ENCODE measurements around the gene PLCL1.
"Not testable (repeated sequence)": the region's sequence is repeated elsewhere in the genome, so short reads cannot be mapped to it uniquely, and the experiment has no call there.

Gene PLCL1

DNA sequence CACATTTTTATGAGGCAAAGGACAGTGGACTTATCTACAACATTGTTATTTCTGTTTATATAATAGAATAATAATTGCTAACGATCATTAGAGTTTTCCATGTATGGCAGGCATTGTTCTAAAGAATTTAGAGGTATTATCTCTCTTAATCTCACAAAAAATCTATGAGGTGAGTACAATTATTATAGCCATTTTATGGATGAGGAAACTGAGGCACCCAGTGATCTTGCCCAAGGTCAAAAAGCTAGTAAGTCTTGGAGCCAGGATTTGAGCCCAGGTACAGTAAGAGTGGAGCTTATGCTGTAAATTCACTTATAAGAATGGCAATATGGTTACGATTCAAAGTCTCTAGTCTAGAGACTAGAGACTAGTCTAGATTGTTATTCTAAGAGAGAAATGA is 331.7 kb downstream of the PLCL1 start:
- no peak for DNase-seq

DNA sequence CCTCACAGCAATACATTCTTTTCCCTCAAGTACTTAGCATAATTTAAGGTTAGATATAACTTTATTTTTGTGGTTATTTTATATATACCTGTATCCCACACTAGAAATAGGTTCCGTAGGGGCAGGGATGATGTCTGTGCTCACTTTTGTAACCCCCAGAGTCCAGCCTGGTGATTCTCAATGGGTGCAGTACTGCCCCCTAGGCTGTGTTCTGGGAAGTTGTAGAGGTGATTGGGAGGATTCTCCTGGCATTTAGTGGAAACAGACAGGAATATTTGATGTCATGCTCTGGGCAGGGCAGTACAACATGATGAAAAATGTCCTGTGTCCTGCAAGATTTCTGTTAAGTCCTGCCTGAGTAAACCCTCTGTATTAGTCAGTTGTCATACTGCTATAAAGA is 333.3 kb downstream of the PLCL1 start:
- no peak for DNase-seq

DNA sequence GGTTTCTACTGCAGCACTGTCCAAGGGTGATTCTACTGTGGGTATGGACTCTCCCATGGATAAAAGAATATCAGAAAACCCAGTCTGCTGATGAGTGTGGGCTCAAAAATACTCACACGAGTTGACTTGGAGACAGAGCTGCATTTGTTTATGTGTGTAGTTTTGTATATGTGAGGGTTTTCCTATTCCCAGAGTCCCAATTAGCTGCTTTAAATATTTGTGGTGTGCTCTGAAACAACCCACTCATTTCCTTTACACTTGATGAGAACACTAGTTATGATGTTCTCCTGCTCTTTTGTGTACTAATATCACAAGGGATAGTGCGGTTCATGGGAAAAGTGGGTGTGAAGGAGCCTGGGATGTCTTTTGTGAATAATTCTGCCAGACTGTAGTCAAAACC is 337.3 kb downstream of the PLCL1 start:
- no peak for DNase-seq

DNA sequence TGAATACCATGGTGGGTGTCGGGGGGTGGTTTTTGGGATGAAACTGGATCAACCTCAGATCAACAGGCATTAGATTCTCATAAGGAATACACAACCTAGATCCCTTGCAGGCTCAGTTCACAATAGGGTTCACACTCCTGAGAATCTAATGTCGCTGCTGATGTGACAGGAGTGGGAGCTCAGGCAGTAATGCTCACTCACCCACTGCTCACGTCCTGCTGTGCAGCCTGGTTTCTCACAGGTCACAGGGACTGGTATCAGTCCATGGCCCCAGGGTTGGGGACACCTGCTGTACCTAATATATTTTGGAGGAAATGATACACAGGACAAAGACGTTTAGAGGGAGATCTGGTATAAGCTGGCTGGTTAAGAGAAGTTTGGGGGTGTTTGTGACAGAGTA is 338.8 kb downstream of the PLCL1 start:
- DNase-seq = no peak

- no peak for DNase-seq
Observed at GRCh38 chr2:198143793-198144192, 339.4 kb downstream of the PLCL1 start.

- no peak for DNase-seq
Observed at GRCh38 chr2:198144660-198145059, 340.3 kb downstream of the PLCL1 start.

GRCh38 chr2:198146346-198146940 is 342.1 kb downstream of the PLCL1 start:
- no peak for DNase-seq

- DNase-seq = no peak
Observed at GRCh38 chr2:198157314-198157713, 352.9 kb downstream of the PLCL1 start.

- DNase-seq = no peak
Observed at GRCh38 chr2:198161151-198161550, 356.8 kb downstream of the PLCL1 start.

DNA sequence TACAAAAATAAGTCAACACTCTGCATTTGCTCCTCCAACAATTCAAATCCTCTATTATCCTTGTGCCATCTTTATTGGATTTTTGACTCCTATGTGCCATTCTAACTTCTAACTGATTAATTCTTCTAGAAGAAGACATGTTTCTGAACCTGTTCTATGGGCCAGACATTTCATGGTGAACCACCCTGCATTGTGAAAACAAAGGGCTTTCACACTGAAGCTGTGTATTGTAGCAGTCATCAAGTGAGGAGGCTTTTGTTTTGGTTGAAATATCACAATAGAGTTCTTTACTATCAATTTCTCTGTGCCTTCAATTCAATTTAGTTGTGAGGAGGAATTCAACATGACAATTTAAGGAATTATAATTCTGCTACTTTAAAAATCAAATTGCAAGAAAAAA is 357.9 kb downstream of the PLCL1 start:
- no peak for DNase-seq

DNA sequence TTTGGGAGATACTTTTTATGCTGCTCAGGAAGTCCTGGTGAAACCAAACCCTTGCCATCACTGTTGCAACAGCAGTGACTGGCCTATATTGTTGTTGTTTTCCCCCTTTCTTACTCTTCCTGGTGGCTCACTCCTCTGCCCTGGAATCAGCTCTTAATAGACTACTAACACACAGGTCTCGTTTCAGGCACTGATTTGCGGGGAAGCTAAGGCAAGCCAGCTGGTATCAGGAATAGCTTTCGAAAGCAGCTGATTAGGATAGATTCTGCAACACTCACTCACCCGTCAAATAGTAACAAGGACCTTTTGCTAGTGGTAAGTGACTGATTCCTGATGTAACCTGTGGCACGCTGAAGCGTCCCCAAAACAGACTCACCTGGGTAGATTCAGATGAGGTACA is 360.4 kb downstream of the PLCL1 start:
- DNase-seq = no peak

DNA sequence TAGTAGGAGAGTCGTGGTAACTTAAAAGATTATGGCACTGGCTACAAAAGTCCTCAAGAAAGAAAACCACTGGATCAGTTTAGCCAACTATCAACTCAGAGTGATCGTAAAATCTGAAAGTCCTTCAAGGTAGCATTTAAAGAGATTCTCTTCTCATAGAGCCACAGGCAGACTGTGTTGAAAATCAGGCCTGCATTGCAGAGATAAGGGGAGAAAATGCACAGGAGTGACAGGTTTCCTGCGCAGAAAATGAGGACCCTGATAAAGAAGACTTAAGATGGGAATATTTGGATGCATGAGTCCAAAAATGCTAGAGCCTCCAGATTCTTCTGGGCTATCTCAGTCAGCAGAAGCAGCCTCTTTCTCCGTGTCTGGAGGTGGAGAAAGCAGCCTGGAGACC is 360.9 kb downstream of the PLCL1 start:
- no peak for DNase-seq

GRCh38 chr2:198167346-198167745 is 363.0 kb downstream of the PLCL1 start:
- DNase-seq = no peak

DNA sequence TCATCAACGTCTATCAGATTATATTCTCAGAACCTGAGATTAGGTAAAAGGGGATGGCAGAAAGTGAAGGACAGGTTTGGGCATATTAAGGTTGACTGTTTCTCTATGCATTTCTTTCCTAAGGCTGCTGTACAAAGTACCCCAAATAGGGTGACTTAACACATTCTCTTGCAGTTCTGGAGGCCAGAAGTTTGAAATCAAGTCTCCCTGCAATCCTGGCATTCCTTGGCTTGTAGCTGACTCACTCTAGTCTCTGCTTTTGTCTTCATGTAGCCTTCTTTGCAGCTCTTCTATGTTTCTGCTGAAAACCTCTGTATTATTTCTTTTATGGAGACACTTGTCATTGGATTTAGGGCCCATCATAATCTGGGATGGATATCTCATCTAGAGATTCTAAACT is 364.3 kb downstream of the PLCL1 start:
- no peak for DNase-seq

DNA sequence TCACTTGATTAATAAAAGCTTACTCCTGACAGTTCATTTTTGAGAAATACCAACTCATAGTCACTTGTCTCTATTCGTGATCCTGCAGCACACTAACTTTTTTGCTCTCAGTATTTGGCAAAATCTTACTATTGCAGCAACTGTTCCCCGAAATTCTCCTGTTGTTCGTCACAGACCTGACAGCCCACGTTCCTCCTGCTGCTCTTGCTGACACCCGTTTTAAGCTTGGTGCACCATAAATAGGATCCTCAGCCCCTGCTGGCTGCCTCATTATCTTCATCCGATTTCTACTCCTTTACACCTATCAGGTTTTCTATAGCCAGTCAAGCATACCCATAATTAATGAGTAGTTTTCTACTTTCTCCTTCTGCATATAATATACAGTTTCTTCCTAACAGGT is 368.8 kb downstream of the PLCL1 start:
- DNase-seq = no peak

GRCh38 chr2:198173864-198174263 is 369.5 kb downstream of the PLCL1 start:
- DNase-seq = no peak

DNA sequence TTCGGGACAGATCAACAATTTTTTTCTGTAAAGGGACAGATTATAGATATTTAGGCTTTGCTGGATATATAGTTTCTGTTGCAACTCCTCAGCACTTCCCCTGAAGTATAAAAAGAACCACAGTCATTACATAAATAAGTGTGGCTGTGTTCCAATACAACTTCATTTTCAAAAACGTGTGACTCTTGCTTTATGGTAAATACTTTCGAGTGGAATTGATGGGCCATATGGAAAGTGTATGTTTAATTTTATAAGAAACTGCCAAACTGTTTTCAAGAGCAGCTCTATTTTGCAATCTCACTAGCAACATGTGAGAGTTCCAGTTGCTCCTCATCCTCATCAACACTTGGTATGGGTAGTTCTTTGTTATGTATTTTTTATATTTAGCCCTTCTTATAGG is 370.9 kb downstream of the PLCL1 start:
- no peak for DNase-seq

- DNase-seq = no peak
Observed at GRCh38 chr2:198177040-198177439, 372.6 kb downstream of the PLCL1 start.

GRCh38 chr2:198178766-198179165 is 374.4 kb downstream of the PLCL1 start:
- DNase-seq = no peak

GRCh38 chr2:198186257-198186656 is 381.9 kb downstream of the PLCL1 start:
- DNase-seq = no peak

DNA sequence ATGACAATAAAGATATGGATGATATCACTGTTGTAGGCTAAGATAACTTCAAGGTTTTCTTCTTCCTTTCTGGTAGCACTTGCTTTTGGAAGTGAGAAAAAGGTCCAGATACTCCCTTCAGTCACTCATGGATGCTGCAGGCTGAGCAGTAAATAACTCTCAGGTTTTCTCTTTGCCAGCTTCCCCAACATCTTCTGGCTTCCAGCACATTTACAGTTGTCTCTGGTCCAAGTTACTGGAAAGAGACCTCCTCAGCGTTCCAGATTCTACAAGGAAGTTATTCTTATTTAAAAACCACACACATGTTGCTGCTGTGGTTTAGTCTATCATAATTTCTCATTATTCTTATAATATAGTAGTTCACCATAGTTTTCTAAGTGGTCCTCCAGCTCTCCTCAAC is 383.4 kb downstream of the PLCL1 start:
- no peak for DNase-seq

- no peak for DNase-seq
Observed at GRCh38 chr2:198188982-198189381, 384.6 kb downstream of the PLCL1 start.

GRCh38 chr2:198191651-198192050 is 387.3 kb downstream of the PLCL1 start:
- no peak for DNase-seq

DNA sequence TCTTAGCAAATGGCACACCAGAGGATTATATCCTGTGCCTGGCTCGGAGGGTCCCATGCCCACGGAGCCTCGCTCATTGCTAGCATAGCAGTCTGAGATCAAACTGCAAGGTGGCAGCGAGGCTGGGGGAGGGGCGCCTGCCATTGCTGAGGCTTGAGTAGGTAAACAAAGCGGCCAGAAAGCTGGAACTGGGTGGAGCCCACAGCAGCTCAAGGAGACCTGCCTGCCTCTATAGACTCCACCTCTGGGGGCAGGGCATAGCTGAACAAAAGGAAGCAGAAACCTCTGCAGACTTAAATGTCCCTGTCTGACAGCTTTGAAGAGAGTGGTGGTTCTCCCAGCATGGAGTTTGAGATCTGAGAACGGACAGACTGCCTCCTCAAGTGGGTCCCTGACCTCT is 392.2 kb downstream of the PLCL1 start:
- DNase-seq = not testable (repeated sequence)

Measured in fibroblast of skin of right biceps (primary cell).